Adipocyte (in vitro differentiated cells): ENCODE results near the gene ADAMTS7.
A peak's percentile ranks its signal among the peaks of the same experiment; 100 is the strongest.
"Not testable (repeated sequence)": the region's sequence is repeated elsewhere in the genome, so short reads cannot be mapped to it uniquely, and the experiment has no call there.

Experiments
- DNase-seq: peaks from one replicate; pipeline ENCODE4 v3.0.0-alpha.2; 2015; ENCODE audit warnings: low read depth
- H3K27me3 ChIP-seq: replicated peaks from 2 replicates; pipeline ENCODE4 v1.7.0; 2013; ENCODE audit warnings: mild to moderate bottlenecking, low read length, moderate library complexity; ENCODE audit not compliant: control insufficient read depth, insufficient read depth
- H3K36me3 ChIP-seq: 2 replicates; pipeline ENCODE4 v1.7.0; 2013; ENCODE audit warnings: low read length, mild to moderate bottlenecking, moderate library complexity; ENCODE audit not compliant: control insufficient read depth, insufficient read depth, severe bottlenecking
- H3K4me1 ChIP-seq: 2 replicates; pipeline ENCODE4 v1.7.0; 2013; ENCODE audit warnings: mild to moderate bottlenecking, low read length, moderate library complexity; ENCODE audit not compliant: control insufficient read depth, insufficient read depth
- H3K4me3 ChIP-seq: 2 replicates; pipeline ENCODE4 v1.7.0; 2013; ENCODE audit warnings: mild to moderate bottlenecking, low read length, moderate library complexity
- H3K9ac ChIP-seq: 2 replicates; pipeline ENCODE4 v1.7.0; 2013; ENCODE audit warnings: mild to moderate bottlenecking, low read length, moderate library complexity
- H3K9me3 ChIP-seq: 2 replicates; pipeline ENCODE4 v1.7.0; 2013; ENCODE audit warnings: mild to moderate bottlenecking, low read length, moderate library complexity; ENCODE audit not compliant: control insufficient read depth

Gene ADAMTS7

DNA sequence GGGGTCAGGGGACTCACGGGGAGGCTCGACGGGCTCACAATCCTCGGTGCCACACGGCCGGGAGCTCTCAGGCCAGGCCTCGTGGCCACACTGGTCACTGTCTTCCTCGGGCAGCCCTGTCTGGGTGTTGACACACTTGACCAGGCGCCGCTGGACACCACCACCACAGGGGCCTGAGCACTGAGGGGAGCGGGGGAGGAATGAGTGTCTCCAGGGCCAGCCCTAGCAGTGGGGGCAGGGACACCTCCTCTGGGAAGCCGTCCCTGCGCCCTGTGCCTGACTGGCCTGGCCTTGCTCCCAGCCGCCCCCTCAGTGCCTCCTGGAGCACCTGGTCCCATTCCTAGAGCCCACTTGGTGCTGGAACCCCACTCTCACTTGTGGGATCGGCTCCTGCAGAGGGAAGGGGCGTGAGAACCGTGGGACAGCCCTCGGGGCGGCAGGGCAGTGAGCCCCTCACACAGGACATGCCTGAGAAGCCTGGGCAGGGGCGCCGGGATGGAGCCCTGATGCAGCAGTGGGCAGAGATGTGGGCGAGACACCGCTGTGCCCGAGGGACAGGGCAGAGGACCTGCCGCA lies 48.8 kb downstream of the ADAMTS7 start:
- DNase-seq = not testable (repeated sequence)
- H3K4me1 ChIP-seq = peaks cover 10% of the 10 kb centered on the region

GRCh38 chr15:78761891-78762385 lies 49.3 kb downstream of the ADAMTS7 start:
- no peak for DNase-seq
- Histone ChIP-seq H3K9ac (no peak overlapping the region), H3K36me3 (no peaks in the 10 kb centered on the region), H3K9me3 (no peaks in the 10 kb centered on the region), H3K4me3 (no peak overlapping the region), H3K4me1 (peaks cover 16% of the 10 kb centered on the region), H3K27me3 (no peaks in the 10 kb centered on the region)

More for the DNA sequence above, 48.8 kb downstream of the ADAMTS7 start:
- H3K9ac ChIP-seq, H3K36me3 ChIP-seq, H3K9me3 ChIP-seq, H3K27me3 ChIP-seq, H3K4me3 ChIP-seq: not testable (repeated sequence)

DNA sequence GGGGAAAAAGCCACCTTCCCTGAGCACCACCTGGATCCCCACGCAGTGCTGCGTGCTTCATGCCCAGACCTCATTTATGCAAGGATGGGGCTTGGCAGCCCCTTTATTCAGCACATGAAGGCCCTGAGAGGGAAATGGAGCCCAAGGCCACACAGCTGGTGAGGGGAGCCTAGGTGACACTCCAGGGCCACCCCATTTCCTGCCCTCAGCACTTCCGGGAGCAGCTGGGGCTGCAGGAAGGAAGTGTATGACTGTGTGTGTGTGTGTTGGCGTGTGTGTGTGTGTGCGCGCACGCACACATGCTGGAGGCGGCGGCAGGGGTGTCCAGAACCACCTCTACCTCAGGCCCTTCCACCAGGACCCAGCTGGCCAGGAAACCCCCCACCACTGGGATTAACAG lies 49.8 kb downstream of the ADAMTS7 start:
- not testable (repeated sequence) for H3K9ac ChIP-seq, H3K36me3 ChIP-seq, DNase-seq, H3K4me3 ChIP-seq, H3K27me3 ChIP-seq, H3K9me3 ChIP-seq
- peaks cover 18% of the 10 kb centered on the region for H3K4me1 ChIP-seq

GRCh38 chr15:78761020-78761419 lies 50.2 kb downstream of the ADAMTS7 start:
- Histone ChIP-seq H3K36me3 (no peaks in the 10 kb centered on the region), H3K27me3 (no peaks in the 10 kb centered on the region)

GRCh38 chr15:78760091-78760882 lies 51.0 kb downstream of the ADAMTS7 start:
- not testable (repeated sequence) for H3K4me3 ChIP-seq, H3K9me3 ChIP-seq, H3K27me3 ChIP-seq, DNase-seq, H3K36me3 ChIP-seq
- Histone ChIP-seq H3K4me1 (peaks cover 26% of the 10 kb centered on the region), H3K9ac (peak overlapping the region; percentile 49)

More at GRCh38 chr15:78761020-78761419, 50.2 kb downstream of the ADAMTS7 start:
- DNase-seq = no peak
- Histone ChIP-seq H3K9ac (no peak overlapping the region), H3K9me3 (no peaks in the 10 kb centered on the region), H3K4me1 (peaks cover 22% of the 10 kb centered on the region), H3K4me3 (no peak overlapping the region)

DNA sequence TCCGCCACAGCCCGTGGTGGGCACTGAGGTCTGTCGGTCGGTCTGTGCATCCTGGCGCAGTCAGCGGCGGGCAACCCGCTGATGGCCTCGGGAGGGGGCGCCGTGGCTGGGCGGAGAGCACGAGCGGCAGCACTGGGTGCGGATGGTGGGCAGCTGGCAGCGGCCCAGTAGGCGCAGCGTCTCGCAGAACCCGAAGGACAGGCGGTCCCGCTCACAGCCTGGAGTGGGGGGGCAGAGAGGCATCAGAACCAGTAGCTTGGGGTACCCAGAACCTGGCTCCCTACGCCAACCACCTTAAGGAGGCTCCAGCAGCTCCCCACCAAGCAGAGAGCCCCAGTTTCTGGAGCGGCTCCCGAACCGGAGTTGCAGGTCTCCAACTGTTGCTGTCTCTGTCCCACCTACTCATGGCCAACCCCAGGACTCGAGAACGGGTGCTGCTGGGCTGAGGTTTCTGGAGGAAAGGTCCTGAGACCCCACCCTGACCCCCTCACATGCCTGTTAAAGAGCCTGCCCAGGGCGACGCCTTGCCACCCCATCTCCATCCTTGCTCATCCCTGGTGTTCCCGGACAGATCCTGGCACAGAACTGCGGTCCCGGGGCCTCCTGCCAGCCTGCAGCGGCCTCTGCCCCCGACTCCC lies 51.8 kb downstream of the ADAMTS7 start:
- not testable (repeated sequence) for H3K27me3 ChIP-seq, H3K9me3 ChIP-seq, DNase-seq, H3K4me3 ChIP-seq, H3K36me3 ChIP-seq
- peak overlapping the region; percentile 49 for H3K9ac ChIP-seq
- H3K4me1 ChIP-seq = peaks cover 32% of the 10 kb centered on the region

GRCh38 chr15:78758486-78759200 lies 52.6 kb downstream of the ADAMTS7 start:
- H3K36me3 ChIP-seq, H3K9ac ChIP-seq, H3K27me3 ChIP-seq: not testable (repeated sequence)

GRCh38 chr15:78758084-78758483 lies 53.2 kb downstream of the ADAMTS7 start:
- not testable (repeated sequence) for H3K36me3 ChIP-seq, H3K4me3 ChIP-seq, H3K27me3 ChIP-seq, H3K9me3 ChIP-seq, H3K9ac ChIP-seq, DNase-seq
- peaks cover 35% of the 10 kb centered on the region for H3K4me1 ChIP-seq

More at GRCh38 chr15:78758486-78759200, 52.6 kb downstream of the ADAMTS7 start:
- not testable (repeated sequence) for H3K9me3 ChIP-seq, H3K4me3 ChIP-seq, DNase-seq
- peaks cover 35% of the 10 kb centered on the region for H3K4me1 ChIP-seq

DNA sequence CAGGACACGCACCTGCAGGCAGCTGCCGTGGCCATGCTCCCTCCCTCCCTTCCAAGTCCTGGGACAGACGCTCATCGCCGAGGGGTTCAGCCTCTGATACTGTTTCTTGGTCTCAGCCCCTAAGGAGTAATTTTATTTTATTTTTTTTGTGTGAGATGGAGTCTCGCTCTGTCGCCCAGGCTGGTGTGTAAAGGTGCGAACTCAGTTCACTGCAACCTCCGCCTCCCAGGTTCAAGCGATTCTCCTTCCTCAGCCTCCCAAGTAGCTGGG lies 53.7 kb downstream of the ADAMTS7 start:
- DNase-seq = no peak
- no peaks in the 10 kb centered on the region for H3K9me3 ChIP-seq
- no peaks in the 10 kb centered on the region for H3K27me3 ChIP-seq

DNA sequence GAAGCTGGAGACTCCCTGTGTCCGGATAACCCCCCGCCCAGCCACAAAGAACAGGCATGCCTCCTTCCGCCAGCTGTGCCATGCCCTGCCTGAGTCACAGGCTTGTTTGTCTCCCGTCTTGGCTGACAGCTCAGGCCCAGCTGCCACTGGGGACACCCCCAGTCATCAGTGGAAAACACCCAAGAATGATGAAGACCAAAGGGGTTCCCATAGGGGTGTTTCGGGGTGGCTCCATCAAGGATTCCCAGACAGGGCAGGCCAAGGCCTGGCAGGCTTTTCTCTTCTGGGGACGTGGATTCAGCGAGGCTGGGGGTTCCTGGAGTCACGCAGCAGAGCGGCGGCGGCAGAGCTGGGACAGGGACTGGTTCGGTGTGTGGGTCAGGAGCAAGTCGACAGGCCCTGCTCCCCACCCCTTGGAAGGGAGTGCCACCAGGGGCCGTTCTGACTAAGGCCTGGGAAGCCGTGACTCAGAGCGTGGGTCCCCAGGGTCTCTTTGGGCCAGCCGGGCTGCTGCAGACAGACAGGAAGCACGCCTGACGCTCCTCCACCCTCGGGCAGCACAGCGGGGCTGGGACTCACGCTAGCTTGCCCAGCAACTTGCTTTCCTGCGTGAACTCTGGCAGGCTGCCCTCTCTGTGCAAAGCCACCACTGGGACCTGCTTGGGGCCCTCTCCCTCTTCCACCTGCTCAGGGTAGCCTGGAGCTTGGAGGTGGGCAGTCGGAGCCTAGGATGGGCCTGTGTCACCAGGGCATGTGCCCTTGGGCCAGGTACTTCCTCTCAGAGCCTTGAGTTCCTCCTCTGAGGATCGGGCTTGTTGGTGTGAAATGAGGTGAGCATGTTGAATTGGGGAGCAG lies 54.3 kb downstream of the ADAMTS7 start:
- DNase-seq = peak; percentile 75
- Histone ChIP-seq H3K4me1 (peaks cover 35% of the 10 kb centered on the region), H3K9ac (peak overlapping the region; percentile 49)
- not testable (repeated sequence) for H3K27me3 ChIP-seq, H3K9me3 ChIP-seq, H3K36me3 ChIP-seq, H3K4me3 ChIP-seq

More for the DNA sequence above, 53.7 kb downstream of the ADAMTS7 start:
- no peak overlapping the region for H3K9ac ChIP-seq
- H3K4me1 ChIP-seq = peaks cover 35% of the 10 kb centered on the region
- H3K36me3 ChIP-seq = no peaks in the 10 kb centered on the region
- no peak overlapping the region for H3K4me3 ChIP-seq
